Measurements from ENCODE around the gene SLAMF7. TPM values are rescaled to one million over a fixed set of nuclear protein-coding genes. Genes with fewer than 3 reads are reported as not detected.
"Not testable (repeated sequence)": the region's sequence is repeated elsewhere in the genome, so short reads cannot be mapped to it uniquely, and the experiment has no call there.

The SLAMF7 gene
- total RNA-seq, 1 experiment from 2014 or later: 9.8 TPM

GRCh38 chr1:160774886-160775719 is 36.1 kb downstream of the SLAMF7 start:
- peak; percentile 82 for DNase-seq (ENCODE audit: low read depth)

DNA sequence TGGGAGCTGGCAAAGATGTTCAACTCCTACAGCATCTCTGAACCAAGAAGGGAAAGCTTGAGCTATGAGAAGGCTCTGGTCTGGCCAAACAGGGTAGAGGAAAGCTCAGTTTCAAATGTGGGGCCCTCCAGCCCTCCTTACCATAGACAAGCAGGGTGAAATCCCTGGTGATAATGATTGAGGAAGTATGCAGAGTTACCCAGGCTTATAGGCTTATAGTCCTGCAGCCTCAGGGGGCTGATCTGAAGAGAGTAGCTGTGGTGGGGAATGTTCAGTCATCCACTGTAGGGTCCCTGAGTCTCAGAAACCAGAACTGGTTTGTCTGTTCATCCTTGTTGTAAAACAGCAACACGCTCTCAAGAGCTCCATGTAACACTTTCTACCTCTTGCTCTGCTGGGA is 37.1 kb downstream of the SLAMF7 start:
- DNase-seq (ENCODE audit: low read depth): no peak

- DNase-seq (ENCODE audit: low read depth): no peak
Measured at GRCh38 chr1:160777486-160778089, 38.5 kb downstream of the SLAMF7 start.

DNA sequence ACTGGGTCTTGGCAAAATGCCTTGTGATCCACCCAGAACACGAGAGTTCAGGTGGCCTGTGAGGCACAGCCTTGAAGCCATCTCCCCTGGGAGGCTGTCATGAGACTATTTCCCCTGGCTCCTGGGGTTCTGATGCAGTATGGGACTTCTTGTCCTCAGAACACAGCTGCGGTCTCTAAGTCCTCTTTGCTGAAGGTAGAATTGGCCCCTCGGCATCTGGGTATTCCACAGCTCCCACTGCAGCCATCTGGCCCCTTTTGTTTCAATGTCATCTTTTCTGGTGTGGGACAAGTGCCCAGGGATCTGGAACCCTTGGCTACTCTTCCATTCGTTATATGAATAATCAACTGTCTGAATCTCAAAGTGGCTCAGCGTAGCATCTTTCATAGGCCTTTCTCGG is 39.9 kb downstream of the SLAMF7 start:
- DNase-seq (ENCODE audit: low read depth): no peak

DNA sequence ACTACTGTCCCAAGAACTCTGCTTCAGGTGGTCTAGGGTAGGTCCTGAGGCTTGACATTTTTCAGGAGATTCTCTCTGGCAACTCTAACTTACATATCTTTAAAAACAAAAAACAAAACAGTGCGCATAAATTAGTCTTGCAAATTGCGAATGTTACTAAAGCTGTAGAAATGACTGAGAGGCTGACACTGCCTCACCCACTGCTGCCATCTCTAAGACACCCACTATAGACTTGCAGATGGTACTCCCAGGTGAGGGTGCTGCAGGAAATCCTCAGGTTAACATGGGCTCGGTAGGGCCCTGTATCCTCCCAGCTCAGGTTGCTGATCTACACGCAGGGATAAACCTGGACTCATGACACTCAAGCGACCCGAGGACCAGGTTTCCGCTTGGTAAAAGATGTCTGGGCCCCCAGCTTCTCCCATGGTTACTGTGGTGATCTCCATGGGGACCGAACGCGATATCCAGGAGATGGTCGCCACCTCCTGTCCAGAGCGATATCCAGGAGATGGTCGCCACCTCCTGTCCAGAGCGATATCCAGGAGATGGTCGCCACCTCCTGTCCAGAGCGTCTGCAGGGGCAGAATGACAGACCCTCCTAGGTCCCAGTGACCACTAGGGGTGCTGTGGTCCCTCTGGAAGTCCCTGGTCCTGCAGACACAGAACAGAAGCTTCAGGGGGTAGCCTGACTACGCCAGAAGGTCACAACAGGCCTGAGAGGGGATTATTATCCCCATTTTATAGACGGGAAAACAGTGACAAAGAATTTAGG is 40.8 kb downstream of the SLAMF7 start:
- peak; percentile 53 for DNase-seq (ENCODE audit: low read depth)

GRCh38 chr1:160780398-160780755 is 41.3 kb downstream of the SLAMF7 start:
- DNase-seq (ENCODE audit: low read depth): no peak

- no peak for DNase-seq (ENCODE audit: low read depth)
Measured at GRCh38 chr1:160781186-160781766, 42.2 kb downstream of the SLAMF7 start.

DNA sequence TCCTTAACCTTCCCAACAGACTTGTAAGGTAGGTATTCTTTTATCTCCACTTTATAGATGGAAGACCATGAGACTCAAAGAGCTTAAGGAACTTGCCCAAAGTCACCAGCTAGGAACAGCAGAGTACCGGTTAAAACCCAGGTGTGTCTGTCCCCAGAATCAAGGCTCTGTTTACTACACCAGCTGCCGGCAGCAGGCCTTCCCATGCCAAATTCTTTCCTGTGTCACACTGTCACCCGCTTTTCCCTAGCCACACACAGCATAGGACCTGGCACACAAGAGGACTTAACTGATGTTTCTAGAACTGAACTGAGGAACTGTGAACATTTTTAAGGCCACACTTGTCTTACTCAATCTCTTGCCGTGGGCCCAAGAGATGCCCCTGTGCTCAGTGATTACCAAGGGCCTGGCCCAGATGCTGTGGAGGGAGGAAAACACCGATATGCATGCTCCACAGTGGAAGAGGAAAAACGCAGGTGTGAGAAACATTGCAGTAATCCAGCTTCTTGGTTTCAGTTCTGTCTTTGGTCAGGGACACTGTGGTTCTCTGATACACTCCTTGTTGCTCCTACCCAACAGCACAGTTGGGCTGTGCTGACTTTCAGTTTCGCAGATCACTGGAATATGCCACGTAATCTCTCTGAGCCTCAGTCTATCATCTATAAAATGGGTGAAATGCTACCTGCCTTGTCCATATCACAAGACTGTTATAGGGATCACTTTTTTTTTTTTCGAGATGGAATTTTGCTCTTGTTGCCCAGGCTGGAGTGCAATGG is 43.1 kb downstream of the SLAMF7 start:
- no peak for DNase-seq (ENCODE audit: low read depth)

GRCh38 chr1:160782988-160783765 is 44.1 kb downstream of the SLAMF7 start:
- DNase-seq (ENCODE audit: low read depth): not testable (repeated sequence)

DNA sequence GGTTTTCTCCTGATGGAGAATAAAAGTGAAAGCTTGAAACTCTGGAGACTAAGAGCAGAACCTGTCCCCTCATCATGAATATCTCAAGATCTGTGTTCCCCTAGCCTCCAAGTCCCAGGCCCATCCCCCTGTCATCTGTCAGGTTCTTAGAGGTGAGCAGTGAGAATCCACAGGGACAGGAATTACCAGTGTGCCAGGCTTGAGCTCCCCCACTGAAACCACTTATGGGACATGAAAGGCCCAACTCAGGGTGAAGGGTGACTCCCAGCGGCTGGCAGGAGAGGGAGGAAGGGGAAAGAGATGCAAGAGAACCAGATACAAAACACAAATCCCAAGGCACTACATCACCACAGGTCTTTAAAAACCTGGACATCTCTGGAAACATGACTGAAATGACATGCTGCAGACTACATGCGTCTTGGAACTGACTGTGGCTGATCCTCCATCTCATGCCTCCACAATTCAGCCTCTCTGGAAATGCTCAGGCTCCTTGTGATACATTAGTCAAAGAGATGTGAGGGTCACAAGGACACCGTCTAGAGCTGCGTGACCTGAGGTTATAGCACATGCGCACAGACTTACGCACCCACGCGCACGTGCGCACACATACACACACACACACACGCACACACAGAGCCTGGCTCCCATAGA is 50.1 kb downstream of the SLAMF7 start:
- DNase-seq (ENCODE audit: low read depth): no peak

- peak; percentile 21 for DNase-seq (ENCODE audit: low read depth)
Measured at GRCh38 chr1:160789702-160790611, 50.9 kb downstream of the SLAMF7 start.

DNA sequence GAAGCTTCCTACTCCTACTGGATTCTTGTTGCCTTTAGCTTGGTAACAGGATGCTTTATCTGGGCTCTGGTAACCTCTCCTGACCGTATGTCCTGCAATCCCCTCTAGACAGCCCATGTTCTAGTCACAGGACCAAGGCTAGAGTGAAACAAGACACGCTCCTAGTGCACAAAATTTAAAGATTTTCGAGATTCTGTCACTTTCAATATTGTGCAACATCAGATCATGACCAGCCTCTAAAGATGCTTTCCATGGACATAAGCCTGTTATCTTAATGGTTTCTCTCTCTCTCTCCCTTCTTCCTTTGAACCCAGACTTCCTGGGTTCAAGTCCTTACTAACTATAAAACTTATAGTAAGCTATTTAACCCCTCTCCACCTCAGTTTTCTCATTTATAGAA is 55.3 kb downstream of the SLAMF7 start:
- DNase-seq (ENCODE audit: low read depth): no peak

GRCh38 chr1:160795951-160796383 is 56.9 kb downstream of the SLAMF7 start, which contains the start of gene LY9:
Gene LY9 (plus strand): TSS chr1:160796174. CDS start chr1:160796188, 14 bp downstream.
- DNase-seq (ENCODE audit: low read depth): peak; percentile 60

DNA sequence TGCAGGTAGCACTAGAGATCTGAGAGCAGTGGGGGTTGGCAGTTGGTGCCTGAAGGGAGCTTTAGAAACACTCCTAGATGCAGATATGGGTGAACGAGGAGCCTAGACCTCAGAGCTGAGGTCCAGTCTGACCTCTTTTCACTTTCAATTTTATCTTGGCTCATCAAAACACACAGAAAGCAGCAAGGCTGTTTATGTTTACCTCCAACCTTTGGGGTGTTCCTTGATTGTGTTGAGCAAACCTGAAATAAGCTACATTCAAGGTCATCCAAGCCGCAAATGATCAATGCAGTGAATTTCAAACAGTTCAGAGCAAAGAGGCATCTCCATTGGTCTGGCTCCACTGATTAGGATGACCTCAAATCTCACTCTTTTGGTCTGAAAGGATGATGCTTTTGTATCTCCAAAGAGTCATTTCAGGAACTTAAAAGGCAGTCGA is 58.2 kb downstream of the SLAMF7 start:
- no peak for DNase-seq (ENCODE audit: low read depth)

GRCh38 chr1:160797861-160798273 is 58.8 kb downstream of the SLAMF7 start:
- DNase-seq (ENCODE audit: low read depth): no peak

DNA sequence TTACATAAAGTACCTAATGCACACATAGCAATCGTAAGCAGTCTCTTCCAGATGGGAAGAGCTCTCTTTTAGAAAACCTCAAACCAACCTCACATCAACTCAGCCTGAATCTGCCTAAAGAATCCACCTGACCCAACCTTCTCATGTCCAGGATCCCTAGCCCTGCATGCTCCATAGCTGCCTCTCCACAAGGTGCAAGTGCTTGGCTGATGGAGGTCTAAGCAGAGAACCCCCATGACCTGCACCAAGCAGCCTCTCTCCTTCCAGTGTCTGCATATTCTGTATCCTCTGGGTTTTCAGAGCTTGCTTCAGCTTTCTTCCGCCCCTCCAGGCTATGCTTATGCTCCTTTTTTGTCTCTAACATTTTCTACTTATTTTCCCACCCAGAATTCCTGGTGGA is 59.4 kb downstream of the SLAMF7 start:
- no peak for DNase-seq (ENCODE audit: low read depth)

DNA sequence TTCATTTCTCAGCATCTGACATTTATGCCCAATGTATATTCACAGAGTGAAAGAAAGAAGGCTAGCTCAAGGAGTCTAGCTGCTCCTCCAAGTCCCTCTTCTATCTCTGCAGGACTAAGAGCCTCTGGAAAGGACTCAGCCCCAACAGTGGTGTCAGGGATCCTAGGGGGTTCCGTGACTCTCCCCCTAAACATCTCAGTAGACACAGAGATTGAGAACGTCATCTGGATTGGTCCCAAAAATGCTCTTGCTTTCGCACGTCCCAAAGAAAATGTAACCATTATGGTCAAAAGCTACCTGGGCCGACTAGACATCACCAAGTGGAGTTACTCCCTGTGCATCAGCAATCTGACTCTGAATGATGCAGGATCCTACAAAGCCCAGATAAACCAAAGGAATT is 60.6 kb downstream of the SLAMF7 start:
- DNase-seq (ENCODE audit: low read depth): no peak

- no peak for DNase-seq (ENCODE audit: low read depth)
Measured at GRCh38 chr1:160800142-160800541, 61.1 kb downstream of the SLAMF7 start.
